Keratinocyte (primary cell): ENCODE data around the gene ANKRD55.

Experiments used
- CTCF ChIP-seq, 3 experiments: IDR thresholded peaks in 1 of 3; conservative IDR thresholded peaks in 1 of 3; optimal IDR thresholded peaks in 1 of 3; 2 replicates in 2 of 3; 3 replicates in 1 of 3; pipeline versions ENCODE3 to v1.5.1; 2011; ENCODE audit warnings: low read length in 3 of 3, mild to moderate bottlenecking in 3 of 3, moderate library complexity in 2 of 3, control low read depth in 1 of 3, inconsistent platforms in 1 of 3; ENCODE audit not compliant: insufficient read depth in 2 of 3; ENCODE audit errors: extremely low read depth in 1 of 3
- EZH2 ChIP-seq: IDR thresholded peaks from one replicate; pipeline ENCODE4 v1.6.1; 2012; ENCODE audit warnings: inconsistent platforms, mild to moderate bottlenecking, low read length, moderate library complexity

GRCh38 chr5:56071470-56071869, 161.7 kb downstream of the ANKRD55 start:
- TF ChIP-seq CTCF (optimal IDR thresholded peaks at IDR 0.05 in 1 of 3, IDR thresholded peaks at IDR 0.05 in 1 of 3, conservative IDR thresholded peaks at IDR 0.05 in 1 of 3; ENCODE audit: extremely low read depth in 1 of 3, insufficient read depth in 2 of 3, low read length in 3 of 3) (no peak), EZH2 (no peak)
